Thyroid gland (tissue), 4 donors: ENCODE results near the gene ANTKMT.

Source experiments
- POLR2A ChIP-seq, 2 donors: fragments of 450-650 bp; IDR thresholded peaks; one replicate each; pipeline ENCODE4 v1.6.1; 2017; ENCODE audit warnings: antibody characterized with exemption in 2 of 2, mild to moderate bottlenecking in 2 of 2, moderate library complexity in 1 of 2
- TF ChIP-seq, protein P1 (sequence below), 6 experiments: fragments of 200-600 bp in 3 of 6; fragments of 450-650 bp in 3 of 6; sonication (generic) in 3 of 6; IDR thresholded peaks; one replicate each; pipeline ENCODE4 v1.5.1; 2016 to 2019; ENCODE audit warnings: antibody characterized with exemption in 6 of 6, mild to moderate bottlenecking in 2 of 6, inconsistent platforms in 1 of 6, moderate library complexity in 1 of 6

DNA sequence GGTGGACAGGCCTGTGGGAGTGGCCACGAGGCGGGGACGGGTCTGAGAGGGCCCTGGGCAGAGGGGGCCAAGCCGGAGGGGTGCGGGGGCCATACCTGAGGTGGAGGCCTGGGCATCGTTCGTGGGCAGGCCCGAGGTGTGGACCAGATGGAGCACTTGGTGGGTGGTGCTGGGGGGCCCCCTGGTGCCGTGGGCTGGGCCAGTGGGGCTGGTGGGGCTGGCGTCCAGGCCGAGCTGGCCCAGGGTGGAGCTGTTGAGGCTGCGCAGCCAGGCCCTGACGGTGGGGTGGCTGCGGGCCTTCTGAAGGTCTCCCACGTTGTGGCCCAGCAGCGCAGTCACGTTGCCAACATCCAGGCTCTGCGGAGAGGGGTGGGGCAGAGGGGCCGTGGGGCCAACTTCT lies 49.0 kb downstream of the ANTKMT start:
- TF ChIP-seq, protein P1, sequence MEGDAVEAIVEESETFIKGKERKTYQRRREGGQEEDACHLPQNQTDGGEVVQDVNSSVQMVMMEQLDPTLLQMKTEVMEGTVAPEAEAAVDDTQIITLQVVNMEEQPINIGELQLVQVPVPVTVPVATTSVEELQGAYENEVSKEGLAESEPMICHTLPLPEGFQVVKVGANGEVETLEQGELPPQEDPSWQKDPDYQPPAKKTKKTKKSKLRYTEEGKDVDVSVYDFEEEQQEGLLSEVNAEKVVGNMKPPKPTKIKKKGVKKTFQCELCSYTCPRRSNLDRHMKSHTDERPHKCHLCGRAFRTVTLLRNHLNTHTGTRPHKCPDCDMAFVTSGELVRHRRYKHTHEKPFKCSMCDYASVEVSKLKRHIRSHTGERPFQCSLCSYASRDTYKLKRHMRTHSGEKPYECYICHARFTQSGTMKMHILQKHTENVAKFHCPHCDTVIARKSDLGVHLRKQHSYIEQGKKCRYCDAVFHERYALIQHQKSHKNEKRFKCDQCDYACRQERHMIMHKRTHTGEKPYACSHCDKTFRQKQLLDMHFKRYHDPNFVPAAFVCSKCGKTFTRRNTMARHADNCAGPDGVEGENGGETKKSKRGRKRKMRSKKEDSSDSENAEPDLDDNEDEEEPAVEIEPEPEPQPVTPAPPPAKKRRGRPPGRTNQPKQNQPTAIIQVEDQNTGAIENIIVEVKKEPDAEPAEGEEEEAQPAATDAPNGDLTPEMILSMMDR (IDR thresholded peaks at IDR 0.05) = no peak
- no peak for TF ChIP-seq POLR2A (IDR thresholded peaks at IDR 0.05)
